HCT116 (cell line): ENCODE data around the gene RFX1. TPM values are rescaled to one million over a fixed set of nuclear protein-coding genes. Genes with fewer than 3 reads are reported as not detected.

Experiments used
- ATAC-seq: fragments of 200-7000 bp; cut with Tn5 transposase; 2 replicates; pipeline ENCODE4 v1.9.1; 2020; ENCODE audit warnings: mild to moderate bottlenecking, moderate library complexity
- BruUV-seq: library from RNA; stranded (reverse); fragments of 400-500 nt; replicated peaks from 2 replicates; lab custom pipeline; 2021; lab: Mats Ljungman, UMichigan
- CTCF ChIA-PET: fragments of 300-600 bp; sonication (Branson Sonifier 250); formaldehyde crosslinking; loops from one replicate; lab custom pipeline; 2021; ENCODE audit warnings: antibody characterized with exemption; lab: Charles Lee
- POLR2A ChIA-PET: fragments of 300-600, 350-600 bp; sonication (Branson Sonifier 250); formaldehyde crosslinking; loops from one replicate; lab custom pipeline; 2021; ENCODE audit warnings: antibody characterized with exemption; lab: Charles Lee
- RAD21 ChIA-PET, 2 experiments: fragments of 300-600 bp; sonication (Branson Sonifier 250); formaldehyde crosslinking; loops; one replicate each; lab custom pipeline; 2023; ENCODE audit warnings: low total read pairs in 2 of 2; ENCODE audit not compliant: uncharacterized antibody in 2 of 2, unreplicated experiment in 2 of 2, low non-redundant PET in 1 of 2; lab: Charles Lee
- DNase-seq: peaks from one replicate; pipeline ENCODE4 v3.0.0-alpha.2; 2010; ENCODE audit warnings: low read depth, low spot score
- H2AFZ ChIP-seq: fragments of 200-600 bp; shearing (Covaris generic), sonication (generic); 2 replicates; pipeline ENCODE4 v1.6.1; 2017; ENCODE audit warnings: low read depth, mixed run types, mixed read lengths, antibody characterized with exemption, low read length; ENCODE audit not compliant: poor library complexity, severe bottlenecking
- H3K27ac ChIP-seq: 2 replicates; pipeline ENCODE4 v1.5.1; 2012; ENCODE audit warnings: low read depth, low read length
- H3K27me3 ChIP-seq: fragments of 200-600 bp; sonication (generic); 2 replicates; pipeline ENCODE4 v1.6.1; 2016; ENCODE audit warnings: mixed run types, low read length, mixed read lengths; ENCODE audit not compliant: insufficient read depth
- H3K36me3 ChIP-seq, 2 experiments: fragments of 200-500 bp in 1 of 2; fragments of 200-600 bp in 1 of 2; sonication (Bioruptor generic) in 1 of 2; sonication (generic) in 1 of 2; 2 replicates each; pipeline versions ENCODE4 v1.5.1 to v1.6.1; 2014 to 2016; ENCODE audit warnings: low read length in 2 of 2, inconsistent platforms in 1 of 2, mixed read lengths in 1 of 2, mixed run types in 1 of 2; ENCODE audit not compliant: insufficient read depth in 2 of 2, control insufficient read depth in 1 of 2
- H3K4me1 ChIP-seq, 2 experiments: fragments of 200-600 bp in 1 of 2; sonication (generic) in 1 of 2; 2 replicates each; pipeline versions ENCODE4 v1.5.1 to v1.6.1; 2012 to 2017; ENCODE audit warnings: low read length in 2 of 2, inconsistent platforms in 1 of 2, mild to moderate bottlenecking in 1 of 2, mixed read lengths in 1 of 2, mixed run types in 1 of 2, moderate library complexity in 1 of 2; ENCODE audit not compliant: insufficient read depth in 2 of 2, control insufficient read depth in 1 of 2
- H3K4me2 ChIP-seq: fragments of 200-600 bp; sonication (generic); 2 replicates; pipeline ENCODE4 v1.6.1; 2017; ENCODE audit warnings: mixed run types, low read length, mixed read lengths
- H3K4me3 ChIP-seq, 2 experiments: fragments of 200-600 bp in 1 of 2; sonication (generic) in 1 of 2; replicated peaks in 1 of 2; 2 replicates each; pipeline ENCODE4 v1.5.1; 2011 to 2016; ENCODE audit warnings: low read length in 2 of 2, control low read depth in 1 of 2, low read depth in 1 of 2, mild to moderate bottlenecking in 1 of 2, mixed read lengths in 1 of 2, mixed run types in 1 of 2
- H3K79me2 ChIP-seq: fragments of 200-600 bp; sonication (generic); 2 replicates; pipeline ENCODE4 v1.6.1; 2017; ENCODE audit warnings: mild to moderate bottlenecking, mixed run types, low read length, moderate library complexity, mixed read lengths; ENCODE audit not compliant: insufficient read depth
- H3K9ac ChIP-seq: fragments of 200-600 bp; sonication (generic); 2 replicates; pipeline ENCODE4 v1.6.1; 2016; ENCODE audit warnings: low read length, mixed read lengths
- H3K9me2 ChIP-seq: fragments of 200-600 bp; sonication (generic), shearing (Covaris generic); 2 replicates; pipeline ENCODE4 v1.6.1; 2017; ENCODE audit warnings: mixed run types, mild to moderate bottlenecking, moderate library complexity; ENCODE audit not compliant: insufficient read depth
- H3K9me3 ChIP-seq, 2 experiments: fragments of 200-500 bp in 1 of 2; fragments of 200-600 bp in 1 of 2; sonication (Bioruptor generic) in 1 of 2; sonication (generic) in 1 of 2; 2 replicates each; pipeline ENCODE4 v1.6.1; 2014 to 2017; ENCODE audit warnings: low read length in 2 of 2, mixed read lengths in 2 of 2, inconsistent platforms in 1 of 2, low read depth in 1 of 2, mild to moderate bottlenecking in 1 of 2, mixed run types in 1 of 2, moderate library complexity in 1 of 2; ENCODE audit not compliant: control insufficient read depth in 1 of 2, insufficient read depth in 1 of 2
- H4K20me1 ChIP-seq: fragments of 200-600 bp; sonication (generic), shearing (Covaris generic); 2 replicates; pipeline ENCODE4 v1.6.1; 2017; ENCODE audit warnings: mixed run types, mild to moderate bottlenecking, moderate library complexity; ENCODE audit not compliant: insufficient read depth
- EZH2 ChIP-seq: fragments of 200-600 bp; sonication (generic); IDR thresholded peaks from 2 replicates; pipeline ENCODE4 v1.6.1; 2017; ENCODE audit warnings: antibody characterized with exemption, mixed run types
- JUND ChIP-seq: IDR thresholded peaks from 2 replicates; pipeline ENCODE4 v1.6.1; 2012
- SP1 ChIP-seq: IDR thresholded peaks from 2 replicates; pipeline ENCODE4 v1.6.1; 2012; ENCODE audit warnings: low read depth
- SRF ChIP-seq: IDR thresholded peaks from 2 replicates; pipeline ENCODE4 v1.6.1; 2012; ENCODE audit warnings: low read depth
- YY1 ChIP-seq: IDR thresholded peaks from 2 replicates; pipeline ENCODE4 v1.6.1; 2011; ENCODE audit warnings: low read length, low read depth, moderate library complexity, mild to moderate bottlenecking; ENCODE audit not compliant: insufficient replicate concordance; ENCODE audit errors: extremely low read depth
- ZFX ChIP-seq: fragments of 450-650 bp; IDR thresholded peaks from 2 replicates; pipeline ENCODE4 v1.6.1; 2017
- ZNF274 ChIP-seq: fragments of 200-500 bp; sonication (Bioruptor generic); IDR thresholded peaks from 2 replicates; pipeline ENCODE4 v1.6.1; 2014; ENCODE audit warnings: mild to moderate bottlenecking, low read depth, low read length, inconsistent platforms
- intact Hi-C: fragments of 100-400 bp; cut with micrococcal nuclease; formaldehyde crosslinking; loops from 2 replicates; pipeline ENCODE4 v1.10.0; 2022
- total RNA-seq: library from RNA; stranded (reverse); gene quantifications from one replicate; pipeline ENCODE4 v1.2.1, GENCODE V29; 2021; ENCODE audit not compliant: unreplicated experiment
- TF ChIP-seq, protein P1 (sequence below): IDR thresholded peaks from 2 replicates; pipeline ENCODE4 v1.6.1; 2012; ENCODE audit warnings: low read depth
- TF ChIP-seq, protein P2 (sequence below): IDR thresholded peaks from 2 replicates; pipeline ENCODE4 v1.6.1; 2012
- TF ChIP-seq, protein P3 (sequence below), 3 experiments: fragments of 200-600 bp in 1 of 3; sonication (generic) in 1 of 3; IDR thresholded peaks in 2 of 3; conservative IDR thresholded peaks in 1 of 3; 2 replicates each; pipeline ENCODE4 v1.5.1; 2012 to 2017; ENCODE audit warnings: low read depth in 2 of 3, low read length in 2 of 3, antibody characterized with exemption in 1 of 3, borderline replicate concordance in 1 of 3, control low read depth in 1 of 3, mild to moderate bottlenecking in 1 of 3, mixed read lengths in 1 of 3, mixed run types in 1 of 3, moderate library complexity in 1 of 3; ENCODE audit not compliant: insufficient read depth in 1 of 3

The RFX1 gene
- total RNA-seq, 1 experiment from 2014 or later = 16.3 TPM

DNA sequence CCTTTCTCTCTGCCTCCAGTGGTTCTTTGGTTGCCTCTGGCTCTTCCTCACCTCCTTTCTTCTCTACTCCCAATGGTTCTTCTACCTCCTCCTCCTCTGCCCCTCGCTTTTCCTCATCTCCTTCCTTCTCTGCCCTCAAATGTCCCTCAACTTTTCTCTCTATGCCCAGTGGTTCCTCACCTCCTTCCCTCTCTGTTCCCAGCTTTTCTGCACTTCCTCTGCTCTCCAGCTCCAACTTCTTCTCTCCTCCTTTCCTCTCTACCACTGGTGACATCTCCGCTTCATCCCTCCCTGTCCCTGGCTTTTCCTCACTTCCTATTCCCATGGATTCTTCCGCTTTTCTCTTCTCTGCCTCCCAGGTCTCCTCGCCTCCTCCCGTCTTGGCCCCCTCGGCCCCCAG, 48.0 kb upstream of the RFX1 start:
- no peak for ATAC-seq
- no peak overlapping the region for H3K9ac ChIP-seq
- intact Hi-C loops = no loop called here
- no peaks in the 10 kb centered on the region for H3K27me3 ChIP-seq
- H3K9me2 ChIP-seq = no peaks in the 10 kb centered on the region
- RAD21 ChIA-PET = no interaction called here
- no peaks in the 10 kb centered on the region for H4K20me1 ChIP-seq
- CTCF ChIA-PET = no interaction called here
- POLR2A ChIA-PET = no interaction called here
- TF ChIP-seq, protein P1, sequence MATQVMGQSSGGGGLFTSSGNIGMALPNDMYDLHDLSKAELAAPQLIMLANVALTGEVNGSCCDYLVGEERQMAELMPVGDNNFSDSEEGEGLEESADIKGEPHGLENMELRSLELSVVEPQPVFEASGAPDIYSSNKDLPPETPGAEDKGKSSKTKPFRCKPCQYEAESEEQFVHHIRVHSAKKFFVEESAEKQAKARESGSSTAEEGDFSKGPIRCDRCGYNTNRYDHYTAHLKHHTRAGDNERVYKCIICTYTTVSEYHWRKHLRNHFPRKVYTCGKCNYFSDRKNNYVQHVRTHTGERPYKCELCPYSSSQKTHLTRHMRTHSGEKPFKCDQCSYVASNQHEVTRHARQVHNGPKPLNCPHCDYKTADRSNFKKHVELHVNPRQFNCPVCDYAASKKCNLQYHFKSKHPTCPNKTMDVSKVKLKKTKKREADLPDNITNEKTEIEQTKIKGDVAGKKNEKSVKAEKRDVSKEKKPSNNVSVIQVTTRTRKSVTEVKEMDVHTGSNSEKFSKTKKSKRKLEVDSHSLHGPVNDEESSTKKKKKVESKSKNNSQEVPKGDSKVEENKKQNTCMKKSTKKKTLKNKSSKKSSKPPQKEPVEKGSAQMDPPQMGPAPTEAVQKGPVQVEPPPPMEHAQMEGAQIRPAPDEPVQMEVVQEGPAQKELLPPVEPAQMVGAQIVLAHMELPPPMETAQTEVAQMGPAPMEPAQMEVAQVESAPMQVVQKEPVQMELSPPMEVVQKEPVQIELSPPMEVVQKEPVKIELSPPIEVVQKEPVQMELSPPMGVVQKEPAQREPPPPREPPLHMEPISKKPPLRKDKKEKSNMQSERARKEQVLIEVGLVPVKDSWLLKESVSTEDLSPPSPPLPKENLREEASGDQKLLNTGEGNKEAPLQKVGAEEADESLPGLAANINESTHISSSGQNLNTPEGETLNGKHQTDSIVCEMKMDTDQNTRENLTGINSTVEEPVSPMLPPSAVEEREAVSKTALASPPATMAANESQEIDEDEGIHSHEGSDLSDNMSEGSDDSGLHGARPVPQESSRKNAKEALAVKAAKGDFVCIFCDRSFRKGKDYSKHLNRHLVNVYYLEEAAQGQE = no peak
- TF ChIP-seq, all 23 proteins: peak for 0
- H3K36me3 ChIP-seq = peaks cover 0 to 6% of the 10 kb centered on the region in 2 experiments; a peak in 2 of 4 replicates
- H3K27ac ChIP-seq = no peak overlapping the region
- no peak overlapping the region for H3K4me3 ChIP-seq
- H3K9me3 ChIP-seq = no peaks in the 10 kb centered on the region
- no TSS peak for BruUV-seq
- H3K4me2 ChIP-seq = no peak overlapping the region
- H3K79me2 ChIP-seq = no peaks in the 10 kb centered on the region
- no peak for DNase-seq
- H3K4me1 ChIP-seq = peaks cover 10 to 22% of the 10 kb centered on the region in 2 experiments
- no peak overlapping the region for H2AFZ ChIP-seq

DNA sequence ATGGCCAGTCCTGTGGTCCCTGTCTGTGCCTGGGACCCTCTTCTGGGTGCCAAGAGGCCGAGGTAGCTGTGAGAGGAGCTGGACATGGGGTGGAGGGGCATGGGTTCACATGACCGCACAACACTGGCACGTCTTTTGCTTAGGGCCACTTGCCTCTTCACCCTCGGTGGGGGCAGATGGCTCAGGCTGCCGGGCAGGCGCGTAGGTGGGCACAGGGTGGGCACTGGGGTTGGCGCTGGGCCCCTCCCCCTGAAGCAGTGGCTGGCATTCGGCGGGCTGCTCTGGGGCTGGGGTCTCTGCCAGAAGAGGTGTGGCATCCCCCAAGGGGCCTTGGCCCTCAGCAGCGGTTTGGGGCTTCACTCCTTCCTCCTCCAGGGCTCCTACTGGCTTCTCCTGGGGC, 47.4 kb upstream of the RFX1 start:
- Histone ChIP-seq H2AFZ (no peak overlapping the region), H3K4me1 (peaks cover 6 to 16% of the 10 kb centered on the region in 2 experiments), H3K27ac (no peak overlapping the region), H4K20me1 (no peaks in the 10 kb centered on the region), H3K79me2 (no peaks in the 10 kb centered on the region), H3K4me2 (no peak overlapping the region), H3K9ac (no peak overlapping the region), H3K27me3 (no peaks in the 10 kb centered on the region)
- DNase-seq = no peak
- TF ChIP-seq JUND = no peak
- no peak for TF ChIP-seq EZH2
- TF ChIP-seq, protein P1 = no peak
- TF ChIP-seq, protein P2, sequence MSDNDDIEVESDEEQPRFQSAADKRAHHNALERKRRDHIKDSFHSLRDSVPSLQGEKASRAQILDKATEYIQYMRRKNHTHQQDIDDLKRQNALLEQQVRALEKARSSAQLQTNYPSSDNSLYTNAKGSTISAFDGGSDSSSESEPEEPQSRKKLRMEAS = no peak
- no peak for TF ChIP-seq ZNF274
- no peak for TF ChIP-seq YY1
- TF ChIP-seq, protein P3, sequence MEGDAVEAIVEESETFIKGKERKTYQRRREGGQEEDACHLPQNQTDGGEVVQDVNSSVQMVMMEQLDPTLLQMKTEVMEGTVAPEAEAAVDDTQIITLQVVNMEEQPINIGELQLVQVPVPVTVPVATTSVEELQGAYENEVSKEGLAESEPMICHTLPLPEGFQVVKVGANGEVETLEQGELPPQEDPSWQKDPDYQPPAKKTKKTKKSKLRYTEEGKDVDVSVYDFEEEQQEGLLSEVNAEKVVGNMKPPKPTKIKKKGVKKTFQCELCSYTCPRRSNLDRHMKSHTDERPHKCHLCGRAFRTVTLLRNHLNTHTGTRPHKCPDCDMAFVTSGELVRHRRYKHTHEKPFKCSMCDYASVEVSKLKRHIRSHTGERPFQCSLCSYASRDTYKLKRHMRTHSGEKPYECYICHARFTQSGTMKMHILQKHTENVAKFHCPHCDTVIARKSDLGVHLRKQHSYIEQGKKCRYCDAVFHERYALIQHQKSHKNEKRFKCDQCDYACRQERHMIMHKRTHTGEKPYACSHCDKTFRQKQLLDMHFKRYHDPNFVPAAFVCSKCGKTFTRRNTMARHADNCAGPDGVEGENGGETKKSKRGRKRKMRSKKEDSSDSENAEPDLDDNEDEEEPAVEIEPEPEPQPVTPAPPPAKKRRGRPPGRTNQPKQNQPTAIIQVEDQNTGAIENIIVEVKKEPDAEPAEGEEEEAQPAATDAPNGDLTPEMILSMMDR (IDR thresholded peaks at IDR 0.05 in 2 of 3, conservative IDR thresholded peaks at IDR 0.05 in 1 of 3; ENCODE audit: borderline replicate concordance in 1 of 3, insufficient read depth in 1 of 3, low read depth in 2 of 3, low read length in 2 of 3) = no peak
- TF ChIP-seq SP1 = no peak
- no peak for TF ChIP-seq SRF
- no peak for TF ChIP-seq ZFX
- TF ChIP-seq, all 23 proteins: peak for 0
- intact Hi-C loops = no loop called here
- no peak overlapping the region for H3K4me3 ChIP-seq
- H3K36me3 ChIP-seq = peaks cover 0 to 6% of the 10 kb centered on the region in 2 experiments; a peak in 2 of 4 replicates
- RAD21 ChIA-PET = no interaction called here
- no peaks in the 10 kb centered on the region for H3K9me2 ChIP-seq
- ATAC-seq = no peak
- POLR2A ChIA-PET = no interaction called here
- CTCF ChIA-PET = interaction anchor here (1.2 kb wide), 1 partner anchor 11 kb away, joined by 7 read pairs; no protein-coding TSS in a partner anchor
- H3K9me3 ChIP-seq = no peaks in the 10 kb centered on the region
- no TSS peak for BruUV-seq
